Mucosa of stomach (tissue), 1 donor: ENCODE data around the gene AMTN.
"Not testable (repeated sequence)": the region's sequence is repeated elsewhere in the genome, so short reads cannot be mapped to it uniquely, and the experiment has no call there.

Source experiments
- H3K27me3 ChIP-seq: one replicate; pipeline ENCODE4 v1.7.0; 2013; ENCODE audit warnings: mild to moderate bottlenecking, low read length; ENCODE audit not compliant: control insufficient read depth, insufficient read depth
- H3K36me3 ChIP-seq: one replicate; pipeline ENCODE4 v1.7.0; 2013; ENCODE audit warnings: low read length; ENCODE audit not compliant: control insufficient read depth, insufficient read depth
- H3K4me1 ChIP-seq: one replicate; pipeline ENCODE4 v1.7.0; 2013; ENCODE audit warnings: mild to moderate bottlenecking, low read length; ENCODE audit not compliant: control insufficient read depth, insufficient read depth
- H3K4me3 ChIP-seq: one replicate; pipeline ENCODE4 v1.7.0; 2013; ENCODE audit warnings: low read length
- H3K9ac ChIP-seq: one replicate; pipeline ENCODE4 v1.7.0; 2013; ENCODE audit warnings: mild to moderate bottlenecking, low read length, moderate library complexity
- H3K9me3 ChIP-seq: one replicate; pipeline ENCODE4 v1.7.0; 2013; ENCODE audit warnings: mild to moderate bottlenecking, low read length, moderate library complexity; ENCODE audit not compliant: control insufficient read depth
- donor health status: Pancreatic carcinoma.

The AMTN gene, protein sequence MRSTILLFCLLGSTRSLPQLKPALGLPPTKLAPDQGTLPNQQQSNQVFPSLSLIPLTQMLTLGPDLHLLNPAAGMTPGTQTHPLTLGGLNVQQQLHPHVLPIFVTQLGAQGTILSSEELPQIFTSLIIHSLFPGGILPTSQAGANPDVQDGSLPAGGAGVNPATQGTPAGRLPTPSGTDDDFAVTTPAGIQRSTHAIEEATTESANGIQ

GRCh38 chr4:70518269-70518668, at the start of gene AMTN:
Gene AMTN, plus strand, starts transcription at chr4:70518569. Its CDS starts 209 bp downstream, at chr4:70518778.
- Histone ChIP-seq H3K4me3 (no peak within 1 kb of the TSS), H3K9ac (no peak within 1 kb of the TSS), H3K27me3 (no peaks in the 10 kb centered on the region), H3K9me3 (no peaks in the 10 kb centered on the region), H3K36me3 (no peaks in the 10 kb centered on the region), H3K4me1 (no peaks in the 10 kb centered on the region)

DNA sequence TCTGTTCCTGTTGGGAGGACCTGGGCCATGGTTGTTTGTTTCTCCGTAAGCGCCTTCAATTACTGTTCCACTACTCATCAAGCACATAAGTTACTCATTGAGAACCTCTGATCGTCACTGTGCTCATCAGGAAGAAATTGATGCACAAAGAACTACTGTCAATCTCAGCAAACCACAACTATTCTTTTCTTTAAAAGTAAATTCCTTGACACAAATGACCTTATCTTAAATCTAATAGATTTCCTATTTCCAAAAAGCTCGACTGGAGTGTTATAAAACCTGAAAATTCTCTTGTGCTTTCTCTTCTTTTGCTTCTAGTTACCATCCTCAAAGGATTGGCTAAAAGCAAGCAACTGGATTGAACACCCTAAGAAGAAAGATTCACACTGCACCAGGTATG, 46.5 kb upstream of the AMTN start, which contains the start of gene MUC7:
TSS of gene MUC7 (plus strand) at position 301 of the 400 bp plus-strand sequence. CDS start 1,825 bp downstream, outside the sequence.
- H3K27me3 ChIP-seq: no peaks in the 10 kb centered on the region
- no peaks in the 10 kb centered on the region for H3K4me1 ChIP-seq
- no peaks in the 10 kb centered on the region for H3K9me3 ChIP-seq
- no peak within 1 kb of the TSS for H3K4me3 ChIP-seq
- no peak within 1 kb of the TSS for H3K9ac ChIP-seq
- no peaks in the 10 kb centered on the region for H3K36me3 ChIP-seq

DNA sequence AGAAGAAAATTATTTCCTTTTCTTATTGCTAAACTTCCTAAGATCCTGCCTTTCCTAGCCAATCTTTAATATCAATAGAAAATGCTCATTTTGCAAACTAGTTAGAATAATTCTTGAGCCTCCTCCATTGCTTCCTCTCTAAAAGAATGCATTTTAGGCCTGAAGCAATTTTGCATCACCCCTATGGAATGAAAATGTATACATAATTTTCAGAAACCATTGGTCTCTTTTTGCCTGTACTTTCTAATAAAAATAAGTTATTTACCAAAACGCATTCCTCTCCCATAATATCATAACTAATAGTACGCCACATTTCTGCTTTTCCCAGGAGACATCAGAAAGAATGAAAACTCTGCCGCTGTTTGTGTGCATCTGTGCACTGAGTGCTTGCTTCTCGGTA, 44.7 kb upstream of the AMTN start:
- Histone ChIP-seq H3K4me1 (no peaks in the 10 kb centered on the region), H3K9me3 (no peaks in the 10 kb centered on the region), H3K36me3 (no peaks in the 10 kb centered on the region), H3K4me3 (no peak overlapping the region), H3K9ac (no peak overlapping the region), H3K27me3 (no peaks in the 10 kb centered on the region)

- no peak overlapping the region for H3K9ac ChIP-seq
- H3K9me3 ChIP-seq: no peaks in the 10 kb centered on the region
- no peaks in the 10 kb centered on the region for H3K4me1 ChIP-seq
- H3K27me3 ChIP-seq: no peaks in the 10 kb centered on the region
- no peak overlapping the region for H3K4me3 ChIP-seq
- no peaks in the 10 kb centered on the region for H3K36me3 ChIP-seq
These were observed 29.6 kb upstream of the AMTN start for GRCh38 chr4:70488748-70489147.

DNA sequence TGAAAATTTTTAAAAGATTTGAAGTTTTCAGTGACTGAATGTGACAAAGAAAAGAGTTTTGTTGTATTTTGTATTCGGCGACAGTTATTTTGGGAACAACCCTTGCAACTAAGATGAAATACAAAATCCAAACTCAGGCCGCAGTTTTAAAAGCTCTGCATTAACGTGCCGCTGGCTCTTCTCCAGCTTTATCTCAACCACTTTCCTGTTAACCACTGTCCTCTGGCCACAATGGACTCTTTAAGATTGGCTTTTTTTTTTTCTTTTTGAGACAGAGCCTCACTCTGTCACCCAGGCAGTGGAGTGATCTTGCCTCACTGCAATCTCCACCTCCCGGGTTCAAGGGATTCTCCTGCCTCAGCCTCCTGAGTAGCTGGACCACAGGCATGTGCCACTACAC, 22.1 kb upstream of the AMTN start:
- Histone ChIP-seq H3K4me1 (no peaks in the 10 kb centered on the region), H3K27me3 (no peaks in the 10 kb centered on the region), H3K4me3 (no peak overlapping the region), H3K9me3 (no peaks in the 10 kb centered on the region), H3K9ac (no peak overlapping the region), H3K36me3 (no peaks in the 10 kb centered on the region)

- H3K9me3 ChIP-seq, H3K4me1 ChIP-seq, H3K27me3 ChIP-seq, H3K4me3 ChIP-seq, H3K9ac ChIP-seq, H3K36me3 ChIP-seq: not testable (repeated sequence)
These were observed 16.5 kb upstream of the AMTN start for GRCh38 chr4:70501838-70502237.

GRCh38 chr4:70504733-70505132, 13.6 kb upstream of the AMTN start:
- Histone ChIP-seq H3K9me3 (no peaks in the 10 kb centered on the region), H3K36me3 (no peaks in the 10 kb centered on the region), H3K4me1 (no peaks in the 10 kb centered on the region), H3K9ac (no peak overlapping the region), H3K27me3 (no peaks in the 10 kb centered on the region), H3K4me3 (no peak overlapping the region)

DNA sequence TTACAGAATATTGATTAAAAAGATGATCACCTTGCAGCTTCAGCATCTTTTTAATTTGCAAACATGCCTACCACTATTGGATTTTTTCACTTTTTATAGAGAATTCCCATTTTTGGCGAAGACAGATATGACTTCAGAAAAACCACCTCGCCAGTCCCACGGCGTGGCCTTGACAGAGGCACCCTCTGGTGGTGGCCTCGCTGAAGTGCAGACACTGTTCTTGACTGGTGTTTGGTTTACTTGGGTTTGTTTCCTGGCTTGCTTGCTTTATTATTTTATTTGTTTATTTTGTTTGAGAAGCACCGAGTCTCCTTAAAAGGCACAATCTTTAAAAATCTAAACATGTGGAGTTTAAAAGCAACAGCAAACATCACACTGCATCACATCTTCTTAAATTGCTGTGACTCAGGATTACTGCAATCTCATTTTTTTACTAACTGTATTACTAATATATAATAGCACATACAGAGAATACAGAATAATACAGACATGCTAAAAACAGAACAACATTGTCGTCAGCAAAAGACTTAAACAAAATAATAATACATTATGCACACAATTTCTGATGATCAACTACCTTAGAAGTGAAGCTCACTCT, 13.1 kb upstream of the AMTN start:
- H3K9ac ChIP-seq: no peak overlapping the region
- H3K9me3 ChIP-seq: no peaks in the 10 kb centered on the region

GRCh38 chr4:70508801-70509200, 9.6 kb upstream of the AMTN start:
- Histone ChIP-seq H3K36me3 (no peaks in the 10 kb centered on the region), H3K4me1 (no peaks in the 10 kb centered on the region), H3K9ac (no peak overlapping the region), H3K4me3 (no peak overlapping the region), H3K9me3 (no peaks in the 10 kb centered on the region), H3K27me3 (no peaks in the 10 kb centered on the region)

More for the DNA sequence above, 13.1 kb upstream of the AMTN start:
- H3K36me3 ChIP-seq: no peaks in the 10 kb centered on the region
- no peaks in the 10 kb centered on the region for H3K4me1 ChIP-seq
- no peak overlapping the region for H3K4me3 ChIP-seq
- no peaks in the 10 kb centered on the region for H3K27me3 ChIP-seq

DNA sequence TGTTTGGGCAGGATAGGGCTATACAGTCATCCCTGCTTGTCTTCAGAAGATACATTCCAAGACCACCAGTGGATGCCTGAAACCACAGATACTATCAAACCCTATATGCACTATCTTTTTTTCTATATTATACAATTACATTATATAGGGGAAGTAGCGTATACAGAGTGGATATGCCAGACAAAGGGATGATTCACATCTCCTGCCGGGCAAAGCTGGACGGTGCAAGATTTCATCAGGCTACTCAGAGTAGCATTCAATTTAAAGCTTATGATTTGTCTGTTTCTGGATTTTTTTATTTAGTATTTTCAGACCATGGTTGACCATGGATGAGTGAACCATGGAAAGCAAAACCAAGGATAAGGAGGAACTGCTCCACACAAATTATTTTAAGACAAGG, 7.0 kb upstream of the AMTN start:
- H3K27me3 ChIP-seq: no peaks in the 10 kb centered on the region
- no peaks in the 10 kb centered on the region for H3K9me3 ChIP-seq
- no peak overlapping the region for H3K9ac ChIP-seq
- no peaks in the 10 kb centered on the region for H3K4me1 ChIP-seq
- H3K4me3 ChIP-seq: no peak overlapping the region
- H3K36me3 ChIP-seq: no peaks in the 10 kb centered on the region

DNA sequence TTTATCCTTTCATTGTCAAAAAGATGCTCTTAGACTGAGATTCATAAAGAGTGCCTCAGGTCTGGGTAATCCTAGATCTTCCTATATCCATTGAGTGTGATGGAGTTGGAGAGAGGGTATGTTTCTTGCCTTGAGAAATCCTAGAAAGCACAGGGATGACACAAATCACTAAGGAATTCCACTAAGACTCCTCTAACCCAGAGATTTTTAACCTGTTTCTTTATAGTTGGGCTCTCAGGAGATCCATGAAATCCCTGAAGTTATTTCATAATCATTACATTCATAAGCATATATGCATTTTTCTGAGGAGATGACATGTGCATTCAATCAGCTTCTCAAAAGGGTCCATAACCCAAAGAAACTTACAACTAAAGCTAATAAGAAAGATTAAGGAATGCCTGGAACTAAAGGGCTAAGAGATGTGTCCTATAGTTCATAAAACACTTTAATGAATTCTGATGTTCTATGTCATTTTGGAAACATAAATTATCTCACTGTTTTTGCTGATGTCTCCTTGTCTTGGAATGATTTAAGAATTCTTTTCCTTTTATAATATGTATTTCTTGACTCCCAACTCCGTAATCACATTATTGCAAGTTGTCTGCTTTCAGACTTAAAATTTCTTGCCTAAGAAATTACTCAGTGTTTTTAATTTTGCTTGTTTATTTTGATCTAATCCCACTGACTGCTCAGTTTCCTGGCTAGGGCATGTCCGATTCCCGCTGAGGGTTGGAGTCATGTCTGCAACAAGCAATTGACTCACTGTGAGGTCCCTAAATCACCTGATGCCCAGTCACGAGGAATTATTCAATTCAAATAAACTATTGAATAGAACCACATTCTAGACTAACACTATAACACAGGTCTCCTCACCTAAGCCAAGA, 2.8 kb upstream of the AMTN start:
- no peaks in the 10 kb centered on the region for H3K4me1 ChIP-seq
- H3K4me3 ChIP-seq: no peak overlapping the region
- H3K36me3 ChIP-seq: no peaks in the 10 kb centered on the region
- no peaks in the 10 kb centered on the region for H3K9me3 ChIP-seq
- H3K27me3 ChIP-seq: no peaks in the 10 kb centered on the region
- H3K9ac ChIP-seq: no peak overlapping the region

- Histone ChIP-seq H3K4me1 (no peaks in the 10 kb centered on the region), H3K9me3 (no peaks in the 10 kb centered on the region), H3K36me3 (no peaks in the 10 kb centered on the region), H3K9ac (no peak overlapping the region), H3K27me3 (no peaks in the 10 kb centered on the region), H3K4me3 (no peak overlapping the region)
These were observed 347 bp downstream of the AMTN start for GRCh38 chr4:70518716-70519115.
